HG02970 (cell line): Measurements from ENCODE around the gene DHX32.

ENCODE experiments used
- ATAC-seq: cut with Tn5 transposase; IDR thresholded peaks from one replicate; pipeline ENCODE4 v1.9.1; 2021; ENCODE audit warnings: mild to moderate bottlenecking, moderate library complexity, moderate number of reproducible peaks; ENCODE audit not compliant: unreplicated experiment, low FRiP score

The DHX32 gene

DNA sequence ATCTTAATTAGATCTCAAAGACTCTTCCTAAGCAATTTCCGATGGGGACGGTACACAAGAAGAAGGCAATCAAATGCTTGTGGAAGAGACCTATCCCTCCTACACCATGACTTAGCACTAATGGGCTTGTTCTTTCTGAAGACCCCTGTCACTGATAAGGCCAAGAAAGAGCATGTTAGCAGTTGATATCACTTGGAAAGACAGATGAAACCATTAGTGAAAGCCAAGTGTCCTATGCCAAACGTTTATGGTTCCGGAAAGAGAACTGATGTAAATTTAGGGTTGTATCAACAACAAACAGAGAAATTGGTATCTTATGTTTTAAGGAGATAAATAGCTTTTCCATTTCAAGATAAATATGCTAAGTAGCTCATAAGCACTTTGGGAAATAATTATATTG is 64.5 kb downstream of the DHX32 start:
- ATAC-seq = no peak

DNA sequence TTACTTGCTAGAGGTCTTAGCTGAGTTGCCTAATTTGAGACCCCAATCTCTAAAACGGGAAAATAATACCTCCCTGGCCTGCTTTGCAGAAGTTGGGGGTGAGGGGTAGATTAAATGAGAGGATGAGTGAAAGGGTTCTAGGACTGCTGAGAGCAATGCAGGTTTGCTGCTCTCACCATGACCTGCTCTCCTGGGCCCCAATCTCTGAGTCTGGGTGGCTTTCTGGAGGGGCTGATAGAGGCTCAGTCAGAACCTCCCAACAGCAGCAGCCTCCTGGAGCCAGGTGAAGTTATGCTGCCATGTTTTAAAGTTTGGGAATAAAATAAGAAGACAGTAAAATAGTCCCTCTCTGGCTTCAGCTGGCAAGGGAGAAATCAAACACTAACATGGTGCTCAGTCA is 65.3 kb downstream of the DHX32 start:
- ATAC-seq = no peak

DNA sequence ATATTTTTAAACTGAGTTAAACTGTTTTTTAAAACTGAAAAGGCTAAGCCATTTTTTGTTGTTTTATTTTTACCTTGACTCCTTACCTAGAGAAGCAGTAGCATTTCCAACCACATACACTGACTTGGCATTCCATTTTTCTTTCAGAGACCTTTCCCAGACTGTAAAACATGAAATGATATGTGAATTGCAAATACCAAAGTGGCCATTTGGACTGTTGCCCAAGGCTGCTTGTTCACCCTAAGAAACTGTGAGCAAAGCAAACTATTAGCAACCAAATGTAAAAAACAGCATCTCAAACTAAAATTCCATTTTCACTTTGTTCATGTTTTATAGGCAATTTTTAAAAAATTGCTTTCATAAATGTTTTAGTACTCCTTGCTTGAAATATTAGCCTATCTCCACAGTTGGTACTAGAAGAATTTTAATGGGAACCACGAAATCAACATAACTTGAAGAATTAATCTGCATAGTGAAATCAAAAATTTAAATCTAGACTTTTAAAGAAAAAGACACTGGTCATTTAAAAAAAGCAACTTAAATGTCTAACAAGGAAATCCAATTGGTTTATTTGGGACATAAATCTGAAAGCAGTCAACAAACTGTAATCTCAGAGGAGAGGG is 68.9 kb downstream of the DHX32 start:
- ATAC-seq = no peak

DNA sequence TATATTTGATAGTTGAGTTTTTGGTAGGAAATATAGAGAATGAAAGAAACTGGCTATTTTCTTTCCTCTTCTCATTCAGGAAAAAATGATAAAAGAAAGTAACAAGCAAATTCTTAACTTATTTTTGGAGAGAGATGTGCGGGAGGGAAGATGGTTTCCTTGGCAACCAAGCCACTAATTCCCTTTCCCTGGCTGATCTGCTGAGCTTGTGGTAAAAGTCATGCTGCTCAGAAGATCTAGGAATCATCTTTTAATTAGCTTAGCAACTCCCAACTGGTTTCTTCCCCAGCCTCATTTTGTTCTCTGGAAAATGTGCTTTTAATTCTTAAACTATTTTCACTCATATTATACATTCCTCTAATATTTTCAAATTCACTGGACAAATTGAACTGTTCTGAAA is 69.8 kb downstream of the DHX32 start:
- no peak for ATAC-seq

DNA sequence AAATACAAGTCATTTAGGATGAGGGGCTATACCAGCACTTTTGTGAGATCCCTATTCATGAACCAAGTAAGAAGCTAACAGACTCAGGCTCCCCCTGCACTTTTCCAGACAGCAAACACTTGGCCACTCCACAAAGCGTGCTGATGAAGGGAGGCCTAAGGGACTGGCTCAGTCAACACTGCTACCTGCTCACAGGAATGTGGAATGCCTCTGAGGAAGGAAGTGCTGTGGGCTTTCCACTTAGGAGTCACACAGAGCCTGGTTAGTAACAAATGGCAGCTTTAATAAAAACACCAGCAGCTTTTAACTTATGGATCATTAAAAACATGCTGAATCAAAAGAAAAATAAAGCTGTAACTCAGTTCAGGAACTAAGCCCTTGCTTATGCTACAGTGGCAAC is 73.0 kb downstream of the DHX32 start:
- ATAC-seq = no peak

DNA sequence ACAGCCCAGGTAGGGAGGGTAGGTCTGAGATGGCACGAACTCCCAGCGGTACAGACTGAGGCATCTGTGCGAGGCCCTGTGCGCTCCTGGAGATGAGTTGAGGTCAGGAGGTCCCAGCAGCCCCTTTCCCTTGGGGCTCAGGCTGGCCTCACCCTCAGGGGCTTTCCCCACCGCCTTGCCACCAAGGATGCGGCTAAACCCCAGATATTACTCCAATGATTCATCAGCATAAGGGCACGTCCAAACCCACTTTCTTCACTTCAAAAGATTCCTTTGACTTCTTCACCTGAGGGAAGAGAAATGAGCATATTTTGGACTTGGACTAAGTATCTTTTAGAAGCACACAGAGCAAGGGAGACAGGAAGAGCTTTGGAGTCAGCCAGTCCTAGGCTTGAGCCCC is 78.4 kb downstream of the DHX32 start:
- ATAC-seq = no peak

DNA sequence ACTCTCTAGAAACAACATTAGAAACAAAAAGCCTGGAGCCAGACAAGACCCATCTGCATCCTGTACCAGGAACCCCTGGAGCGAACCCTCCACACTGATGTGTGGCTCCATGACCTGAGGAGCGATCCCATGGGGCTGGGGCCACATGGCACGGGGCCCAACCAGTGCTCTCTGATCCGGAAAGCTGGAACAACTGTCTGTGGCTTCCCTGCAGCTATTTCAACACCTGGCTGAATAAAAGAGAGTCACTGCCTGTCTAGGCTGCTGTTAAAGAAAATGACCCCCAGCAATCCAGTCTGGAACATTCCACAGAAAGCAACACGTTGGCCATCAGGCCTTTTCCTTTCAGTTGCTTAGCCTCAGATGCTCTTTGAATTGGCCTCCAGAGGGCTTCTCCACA is 79.0 kb downstream of the DHX32 start:
- no peak for ATAC-seq

DNA sequence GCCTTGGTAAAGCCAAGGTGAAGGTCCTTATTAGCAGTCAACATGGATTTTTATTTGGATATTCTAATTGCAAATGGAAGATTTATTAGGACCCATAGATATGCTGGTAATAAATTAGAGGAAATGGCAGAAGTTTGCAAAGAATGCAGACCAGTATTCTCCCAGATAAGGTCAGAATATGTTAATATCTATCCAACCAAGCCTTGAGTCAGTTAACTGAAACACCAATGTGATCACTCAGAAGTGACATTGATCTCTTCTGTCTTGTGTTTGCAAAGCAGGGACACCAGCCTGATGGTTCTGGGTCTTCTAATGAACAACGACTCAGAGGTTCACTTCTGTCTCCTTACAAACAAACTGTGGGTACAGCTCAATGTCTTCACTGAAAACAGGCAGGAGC is 79.5 kb downstream of the DHX32 start:
- no peak for ATAC-seq

DNA sequence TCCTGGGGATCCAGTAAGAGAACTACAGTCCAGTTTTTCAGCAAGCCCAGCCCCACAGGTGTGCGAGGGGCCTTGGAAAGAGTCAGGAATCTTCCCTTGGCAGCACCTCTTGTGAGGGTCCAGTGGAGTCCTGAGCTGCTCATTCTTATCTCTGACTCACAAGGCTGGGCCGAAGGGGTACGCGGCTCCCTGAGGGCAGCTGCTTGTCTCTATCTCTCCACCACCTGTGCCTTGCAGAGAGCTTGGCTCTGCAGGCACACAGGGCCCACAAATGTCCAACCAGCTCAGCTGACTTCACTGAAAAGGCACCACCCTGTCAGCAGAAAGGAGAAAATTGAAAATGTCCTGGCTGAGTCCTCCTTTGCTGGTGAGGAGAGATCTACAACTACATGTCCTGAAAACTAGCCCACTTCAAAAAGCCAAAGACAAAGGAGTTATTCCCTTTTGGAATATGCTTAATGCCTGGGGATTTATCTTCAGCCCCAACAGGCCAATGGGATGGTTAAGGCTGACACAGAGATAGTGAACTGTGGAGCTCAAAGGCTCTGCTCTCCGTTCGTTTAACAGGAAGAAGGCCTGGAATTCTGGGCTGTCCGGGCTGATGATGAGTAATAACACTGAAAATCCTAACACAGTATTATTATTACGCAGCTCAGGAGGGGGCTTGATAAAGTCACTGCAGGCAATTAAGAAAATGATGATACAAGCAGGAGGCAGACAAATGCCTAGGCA is 81.5 kb downstream of the DHX32 start:
- no peak for ATAC-seq

DNA sequence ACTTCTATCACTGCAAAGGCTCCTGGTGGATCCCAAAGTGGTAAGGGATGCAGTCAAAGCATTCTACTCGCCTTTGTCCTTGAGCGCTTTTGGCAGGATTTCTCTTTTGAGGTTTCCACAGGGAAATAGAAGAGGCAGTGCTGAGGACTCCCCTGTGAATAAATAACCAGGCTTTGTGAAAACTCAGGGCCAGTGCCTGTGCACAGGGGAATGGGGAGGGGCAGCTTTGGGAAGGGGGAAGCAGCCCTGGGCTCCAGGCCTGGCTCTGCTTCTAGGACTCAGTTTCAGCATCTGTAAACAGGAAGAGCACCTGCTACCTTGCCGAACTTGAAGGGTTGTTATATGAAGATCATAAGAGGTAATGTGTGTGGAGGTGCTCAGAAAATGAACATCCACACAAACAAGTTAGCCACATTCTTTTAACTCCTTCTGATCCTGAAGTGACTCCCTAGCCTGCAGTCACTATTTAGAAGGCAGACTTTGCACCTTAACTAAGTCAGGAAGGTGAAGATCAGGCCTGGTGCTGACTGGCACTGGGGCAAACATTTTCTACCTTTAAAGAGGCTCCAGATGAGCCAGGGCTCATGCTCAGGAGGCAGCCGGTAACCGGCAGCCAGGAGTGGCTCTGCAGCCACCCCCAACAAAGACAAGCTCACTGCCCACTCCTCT is 83.0 kb downstream of the DHX32 start:
- no peak for ATAC-seq

DNA sequence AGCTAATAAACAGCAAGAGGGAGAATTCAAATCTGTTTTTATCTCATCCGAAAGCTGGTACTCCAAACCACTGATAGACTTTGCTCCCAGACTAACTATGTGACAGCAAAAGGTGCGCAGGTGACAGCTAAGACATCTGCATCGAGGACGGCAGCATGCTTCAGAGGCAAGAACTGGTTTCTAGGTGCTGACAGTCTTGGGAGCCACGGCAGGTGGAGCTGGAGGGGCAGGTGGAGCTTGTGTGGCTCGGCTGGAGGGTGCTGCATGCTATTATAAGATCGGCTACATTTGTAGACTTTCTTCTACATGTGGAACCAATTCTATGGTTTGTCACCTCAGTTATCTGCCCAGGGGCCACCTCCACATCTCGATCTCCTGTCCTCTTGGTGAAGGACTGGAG is 83.7 kb downstream of the DHX32 start:
- ATAC-seq = no peak

DNA sequence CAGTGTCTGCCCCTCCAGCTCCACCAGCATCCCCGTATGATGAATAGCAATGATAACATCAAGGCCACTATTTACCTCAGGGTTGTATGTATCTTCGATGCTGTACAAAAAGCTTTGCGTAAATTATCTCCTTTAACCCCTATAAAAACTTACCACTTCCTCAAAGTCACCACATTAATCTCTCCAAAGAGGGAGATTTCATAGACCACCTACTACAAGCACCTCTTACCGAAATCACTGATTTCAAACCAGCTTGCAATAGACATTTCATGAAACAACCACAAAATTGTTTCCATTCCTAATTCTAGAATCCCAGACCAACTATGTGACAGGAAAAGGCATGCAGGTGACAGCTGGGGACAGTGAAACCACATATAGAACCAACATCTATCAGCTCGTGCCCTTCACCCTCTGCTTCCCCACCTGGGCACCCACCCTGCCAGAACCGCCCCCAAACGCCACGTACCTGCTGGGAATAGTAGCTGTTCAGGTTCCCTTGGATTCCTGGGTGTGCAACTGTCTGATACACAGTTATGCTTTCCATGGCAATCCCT is 85.4 kb downstream of the DHX32 start:
- no peak for ATAC-seq

DNA sequence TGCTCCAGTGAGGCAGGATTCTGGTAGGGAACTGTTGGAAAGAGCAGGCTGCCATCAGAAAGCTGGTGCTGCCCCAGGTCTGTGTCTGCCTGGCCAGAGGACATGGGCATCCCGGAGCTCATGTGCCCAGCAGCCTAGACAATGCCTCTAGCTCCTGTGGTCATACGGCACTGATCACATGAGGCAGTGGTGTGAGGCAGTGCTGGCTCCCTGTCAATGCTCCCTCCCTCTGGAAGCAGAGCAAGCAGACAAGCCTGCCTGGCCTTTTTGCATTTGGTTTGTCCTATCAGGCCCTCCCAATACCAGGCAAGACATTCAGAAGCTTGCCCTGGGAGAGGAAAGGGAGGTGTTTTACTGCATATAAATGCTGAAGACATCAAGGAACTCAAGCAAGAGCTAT is 86.0 kb downstream of the DHX32 start:
- no peak for ATAC-seq

DNA sequence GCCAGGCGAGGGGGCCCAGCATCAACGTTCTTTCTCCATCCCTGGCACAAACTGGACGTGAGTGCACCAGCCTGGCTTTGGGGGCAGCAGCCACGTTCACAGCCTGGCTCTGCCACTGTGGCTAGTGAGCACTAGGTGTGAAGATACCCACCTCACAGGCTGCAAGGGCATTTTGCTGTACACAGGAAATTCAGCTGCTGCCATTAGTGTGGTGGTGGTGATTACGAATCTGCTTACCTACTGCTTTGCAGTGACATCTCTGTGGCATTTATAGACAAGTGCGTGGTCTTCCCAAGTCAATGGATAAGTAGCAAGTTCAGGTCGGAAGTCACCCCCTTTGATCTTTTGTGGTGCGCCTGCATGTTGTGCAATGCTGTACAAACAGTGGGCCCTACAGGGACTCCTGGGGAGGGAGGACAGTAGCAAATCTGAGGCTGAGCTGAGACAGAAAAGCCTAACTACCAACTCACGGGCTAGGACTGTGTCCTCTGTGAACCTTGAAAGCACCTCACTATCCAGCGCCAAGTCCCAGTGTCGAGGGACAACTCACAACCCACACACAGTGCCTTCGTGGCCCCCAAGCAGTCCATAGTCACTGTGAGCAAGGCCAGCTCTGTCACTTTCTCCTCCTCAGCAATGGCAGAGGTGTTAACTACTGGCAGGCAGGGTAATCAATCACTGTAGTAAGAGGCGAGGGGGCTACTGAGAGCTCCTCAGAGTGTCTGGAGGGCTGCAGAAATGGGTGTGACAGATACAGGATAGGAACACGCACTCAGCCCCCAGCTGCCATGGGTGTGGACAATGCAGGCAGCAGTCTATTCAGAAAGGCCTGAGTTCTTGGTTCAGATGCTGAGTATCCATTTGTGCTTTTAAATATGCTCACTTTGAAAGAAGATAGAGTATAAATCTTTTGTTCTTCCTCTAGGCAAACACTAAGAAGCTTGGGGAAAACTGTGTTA is 88.5 kb downstream of the DHX32 start:
- no peak for ATAC-seq

DNA sequence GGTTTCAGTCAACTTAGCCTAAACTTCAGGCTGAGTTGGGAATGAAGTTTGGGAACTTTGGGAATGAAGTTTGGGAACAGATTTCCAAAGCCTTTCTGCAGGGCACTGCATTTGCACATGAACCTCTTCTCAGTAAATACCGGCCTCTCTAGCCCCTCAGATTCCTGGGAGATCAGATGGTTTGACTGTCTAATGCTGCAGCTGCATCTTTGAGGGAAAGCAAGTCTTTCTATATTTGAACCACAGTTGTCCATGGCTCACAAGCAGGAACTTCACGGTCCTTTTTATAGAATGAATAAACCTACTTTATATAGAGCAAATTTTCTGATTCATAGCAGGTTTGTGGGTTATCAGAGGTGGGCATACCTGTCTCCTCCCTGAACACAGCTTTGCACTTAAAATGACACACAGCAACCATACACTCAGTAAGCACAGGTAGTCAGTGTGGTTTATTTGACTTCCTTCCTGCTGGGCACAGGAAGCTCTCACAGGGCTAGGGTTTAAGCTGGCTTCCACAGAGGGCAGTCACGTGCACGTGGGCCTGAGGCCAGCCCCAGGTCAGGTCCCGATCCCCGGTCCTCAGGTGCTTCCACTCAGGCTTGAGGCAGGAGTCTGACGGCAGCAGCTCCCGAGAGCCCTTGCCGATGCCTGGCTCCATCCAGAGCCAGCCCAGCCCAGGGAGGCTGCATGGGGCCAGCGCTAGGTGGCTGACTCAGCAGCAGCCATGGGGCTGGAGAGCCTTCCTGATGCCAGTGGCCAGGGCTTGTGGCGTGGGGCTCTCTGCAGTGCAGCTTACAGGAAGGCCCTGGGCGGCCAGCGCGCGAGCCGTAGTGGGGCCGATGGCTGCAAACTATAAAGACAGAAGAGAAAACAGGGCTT is 92.7 kb downstream of the DHX32 start:
- ATAC-seq = no peak
